HCT116 (cell line): Measurements from ENCODE around the gene ECSCR.

Source experiments
- CEBPB ChIP-seq: IDR thresholded peaks from 2 replicates; pipeline ENCODE4 v1.6.1; 2012; ENCODE audit warnings: low read depth
- CTCF ChIP-seq, 3 experiments: fragments of 200-600 bp in 1 of 3; sonication (generic) in 1 of 3; IDR thresholded peaks in 2 of 3; conservative IDR thresholded peaks in 1 of 3; 2 replicates each; pipeline ENCODE4 v1.5.1; 2012 to 2017; ENCODE audit warnings: low read depth in 2 of 3, low read length in 2 of 3, antibody characterized with exemption in 1 of 3, borderline replicate concordance in 1 of 3, control low read depth in 1 of 3, mild to moderate bottlenecking in 1 of 3, mixed read lengths in 1 of 3, mixed run types in 1 of 3, moderate library complexity in 1 of 3; ENCODE audit not compliant: insufficient read depth in 1 of 3
- POLR2A ChIP-seq: IDR thresholded peaks from 2 replicates; pipeline ENCODE4 v1.7.0; 2011; ENCODE audit warnings: borderline replicate concordance; ENCODE audit not compliant: insufficient read depth, insufficient read length; ENCODE audit errors: extremely low read depth

DNA sequence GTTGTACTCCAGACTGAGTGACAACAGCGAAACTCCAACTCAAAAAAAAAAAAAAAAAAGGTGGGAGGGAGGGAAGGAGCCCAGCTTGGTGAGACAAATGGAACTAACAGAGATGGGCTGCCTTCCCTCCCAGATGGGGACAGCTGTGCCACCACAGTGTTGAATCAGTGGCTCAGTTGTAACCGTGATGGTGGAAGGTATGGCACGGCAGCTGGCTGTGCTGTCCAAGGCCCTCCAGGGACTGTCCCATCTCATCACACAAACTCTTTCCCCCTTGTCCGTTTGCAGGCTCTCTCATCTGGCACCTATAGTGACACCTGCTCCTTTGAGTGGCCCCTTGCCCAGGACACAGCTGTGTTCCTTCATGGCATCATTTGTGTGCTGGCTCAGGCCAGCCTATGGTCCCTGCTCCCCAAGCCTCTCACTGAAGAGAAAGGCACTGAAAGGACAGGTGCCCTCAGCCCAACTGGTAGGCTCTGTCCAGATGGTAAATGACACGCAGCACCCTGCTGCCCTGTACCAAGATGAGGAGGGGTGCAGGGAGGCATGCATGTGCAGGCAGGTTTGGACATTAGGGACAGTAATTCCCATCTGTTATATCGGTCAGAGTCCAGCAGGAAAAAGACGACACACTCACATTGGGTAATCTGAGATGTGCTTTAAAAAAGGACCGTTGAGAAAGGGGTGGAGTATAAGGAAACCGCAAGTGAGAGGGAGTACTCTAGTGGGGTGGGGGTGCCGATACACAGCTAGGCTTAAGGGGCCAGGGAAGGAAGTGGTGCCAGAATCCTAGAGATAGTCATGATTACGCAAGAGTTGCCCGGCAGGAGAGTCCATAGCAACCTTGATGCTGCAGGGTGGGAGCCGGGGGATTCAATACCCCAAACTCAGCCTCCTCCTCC, 12.6 kb upstream of the ECSCR start:
- TF ChIP-seq POLR2A (no peak), CEBPB (no peak), CTCF (IDR thresholded peaks at IDR 0.05 in 2 of 3, conservative IDR thresholded peaks at IDR 0.05 in 1 of 3; ENCODE audit: borderline replicate concordance in 1 of 3, insufficient read depth in 1 of 3, low read depth in 2 of 3, low read length in 2 of 3) (no peak)
